ENCODE measurements around the gene SMOC1. TPM values are rescaled to one million over a fixed set of nuclear protein-coding genes. Genes with fewer than 3 reads are reported as not detected.

The SMOC1 gene
- total RNA-seq, 1 experiment from 2014 or later = 0.46 TPM

DNA sequence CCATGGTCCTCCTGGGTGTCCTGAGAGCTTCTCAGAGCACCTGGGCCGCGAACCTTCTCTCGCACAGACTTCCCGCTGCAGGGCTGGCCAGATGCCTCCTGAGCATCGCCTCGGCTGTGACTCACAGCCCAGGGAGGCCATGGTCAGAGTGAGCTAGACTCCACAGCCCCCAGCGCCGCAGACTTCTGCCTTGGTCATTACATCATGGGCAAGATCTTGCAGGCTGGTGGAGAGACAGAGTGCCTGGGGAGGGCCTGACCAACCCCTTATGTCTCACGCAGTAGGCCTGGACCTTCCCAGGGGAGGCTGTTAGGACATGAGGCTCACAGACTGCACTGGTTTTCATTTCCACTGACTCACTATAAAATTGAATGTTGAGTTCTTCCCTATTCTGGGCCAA, 41.8 kb downstream of the SMOC1 start:
- BruUV-seq (replicated peaks) = no TSS peak
- H3K4me3 ChIP-seq (ENCODE audit: low read depth in 2 of 2, low read length in 2 of 2) = no peak overlapping the region
- intact Hi-C loops (cut with micrococcal nuclease; ENCODE audit: unreplicated experiment) (no loop called here), in situ Hi-C loops (cut with HindIII; ENCODE audit: low pct_unique_long_range_greater_than_20kb, low sequenced_read_pairs) (no loop called here)
- H3K27ac ChIP-seq (ENCODE audit: low read length) = no peak overlapping the region
- no peaks in the 10 kb centered on the region for H3K27me3 ChIP-seq (ENCODE audit: control insufficient read depth, insufficient read depth, low read length)
- no peaks in the 10 kb centered on the region for H3K4me1 ChIP-seq (ENCODE audit: control insufficient read depth, insufficient read depth, low read length)
- no peaks in the 10 kb centered on the region for H3K36me3 ChIP-seq (ENCODE audit: control insufficient read depth, insufficient read depth, low read length)
- ATAC-seq (no peak), DNase-seq (ENCODE audit: low read depth, low spot score) (no peak)
- POLR2A ChIA-PET = no interaction called here
- CTCF ChIA-PET = no interaction called here
- no peaks in the 10 kb centered on the region for H3K9me3 ChIP-seq (ENCODE audit: control insufficient read depth, insufficient read depth, low read depth, low read length)
- TF ChIP-seq REST (IDR thresholded peaks at IDR 0.05; ENCODE audit: insufficient read depth in 1 of 2, low read depth in 2 of 2, low read length in 1 of 2) (no peak), POLR2AphosphoS5 (IDR thresholded peaks at IDR 0.05; ENCODE audit: low read depth, low read length) (no peak), SIN3A (IDR thresholded peaks at IDR 0.05; ENCODE audit: borderline replicate concordance, insufficient read depth, low read depth, low read length) (no peak)
- TF ChIP-seq, protein P1, sequence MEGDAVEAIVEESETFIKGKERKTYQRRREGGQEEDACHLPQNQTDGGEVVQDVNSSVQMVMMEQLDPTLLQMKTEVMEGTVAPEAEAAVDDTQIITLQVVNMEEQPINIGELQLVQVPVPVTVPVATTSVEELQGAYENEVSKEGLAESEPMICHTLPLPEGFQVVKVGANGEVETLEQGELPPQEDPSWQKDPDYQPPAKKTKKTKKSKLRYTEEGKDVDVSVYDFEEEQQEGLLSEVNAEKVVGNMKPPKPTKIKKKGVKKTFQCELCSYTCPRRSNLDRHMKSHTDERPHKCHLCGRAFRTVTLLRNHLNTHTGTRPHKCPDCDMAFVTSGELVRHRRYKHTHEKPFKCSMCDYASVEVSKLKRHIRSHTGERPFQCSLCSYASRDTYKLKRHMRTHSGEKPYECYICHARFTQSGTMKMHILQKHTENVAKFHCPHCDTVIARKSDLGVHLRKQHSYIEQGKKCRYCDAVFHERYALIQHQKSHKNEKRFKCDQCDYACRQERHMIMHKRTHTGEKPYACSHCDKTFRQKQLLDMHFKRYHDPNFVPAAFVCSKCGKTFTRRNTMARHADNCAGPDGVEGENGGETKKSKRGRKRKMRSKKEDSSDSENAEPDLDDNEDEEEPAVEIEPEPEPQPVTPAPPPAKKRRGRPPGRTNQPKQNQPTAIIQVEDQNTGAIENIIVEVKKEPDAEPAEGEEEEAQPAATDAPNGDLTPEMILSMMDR (IDR thresholded peaks at IDR 0.05) = no peak

GRCh38 chr14:69922198-69922597, 43.0 kb downstream of the SMOC1 start:
- POLR2A ChIA-PET = no interaction called here
- Histone ChIP-seq H3K4me3 (ENCODE audit: low read depth in 2 of 2, low read length in 2 of 2) (no peak overlapping the region), H3K4me1 (ENCODE audit: control insufficient read depth, insufficient read depth, low read length) (no peaks in the 10 kb centered on the region), H3K9me3 (ENCODE audit: control insufficient read depth, insufficient read depth, low read depth, low read length) (no peaks in the 10 kb centered on the region), H3K27ac (ENCODE audit: low read length) (no peak overlapping the region), H3K36me3 (ENCODE audit: control insufficient read depth, insufficient read depth, low read length) (no peaks in the 10 kb centered on the region), H3K27me3 (ENCODE audit: control insufficient read depth, insufficient read depth, low read length) (no peaks in the 10 kb centered on the region)
- intact Hi-C loops (cut with micrococcal nuclease; ENCODE audit: unreplicated experiment) = no loop called here
- CTCF ChIA-PET = interaction anchor here (0.5 kb wide), 1 partner anchor 175 kb away, joined by 3 read pairs; no protein-coding TSS in a partner anchor
- ATAC-seq = no peak
- DNase-seq (ENCODE audit: low read depth, low spot score) = no peak
- in situ Hi-C loops (cut with HindIII; ENCODE audit: low pct_unique_long_range_greater_than_20kb, low sequenced_read_pairs) = no loop called here
- BruUV-seq (replicated peaks) = no TSS peak
- TF ChIP-seq, protein P1 (IDR thresholded peaks at IDR 0.05) = no peak
- TF ChIP-seq TCF7L2 (IDR thresholded peaks at IDR 0.05; ENCODE audit: low read depth, low read length) (no peak), POLR2AphosphoS5 (IDR thresholded peaks at IDR 0.05; ENCODE audit: low read depth, low read length) (no peak), REST (IDR thresholded peaks at IDR 0.05; ENCODE audit: insufficient read depth in 1 of 2, low read depth in 2 of 2, low read length in 1 of 2) (no peak)

Data from Panc1 (cell line).